NAMALWA (cell line): ENCODE results near the gene SLC1A2.
A peak's percentile ranks its signal among the peaks of the same experiment; 100 is the strongest.
"Not testable (repeated sequence)": the region's sequence is repeated elsewhere in the genome, so short reads cannot be mapped to it uniquely, and the experiment has no call there.

Experiments
- DNase-seq: peaks from one replicate; pipeline ENCODE4 v3.0.0-alpha.2; 2015; ENCODE audit warnings: low spot score

The SLC1A2 gene

DNA sequence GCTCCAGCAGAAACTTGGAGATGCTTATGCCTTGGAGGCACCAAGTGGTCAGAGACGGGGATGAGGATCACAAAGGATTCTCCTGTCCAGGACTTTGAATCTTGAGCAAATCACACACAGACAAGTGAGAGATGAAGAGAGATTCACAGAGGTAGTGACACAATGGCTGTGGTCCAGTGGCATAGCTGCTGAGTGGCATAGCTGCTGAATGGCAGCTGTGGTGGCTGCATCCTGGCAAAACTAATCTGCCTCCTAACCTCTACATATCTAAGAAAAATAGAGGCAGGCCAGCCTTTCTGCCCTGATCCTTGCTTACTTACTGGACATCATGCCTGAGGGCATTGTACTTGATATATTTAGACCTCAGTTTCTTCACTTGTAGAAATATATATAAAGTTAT is 177.8 kb downstream of the SLC1A2 start:
- no peak for DNase-seq

- DNase-seq = no peak
Observed at GRCh38 chr11:35241083-35241482, 178.3 kb downstream of the SLC1A2 start.

DNA sequence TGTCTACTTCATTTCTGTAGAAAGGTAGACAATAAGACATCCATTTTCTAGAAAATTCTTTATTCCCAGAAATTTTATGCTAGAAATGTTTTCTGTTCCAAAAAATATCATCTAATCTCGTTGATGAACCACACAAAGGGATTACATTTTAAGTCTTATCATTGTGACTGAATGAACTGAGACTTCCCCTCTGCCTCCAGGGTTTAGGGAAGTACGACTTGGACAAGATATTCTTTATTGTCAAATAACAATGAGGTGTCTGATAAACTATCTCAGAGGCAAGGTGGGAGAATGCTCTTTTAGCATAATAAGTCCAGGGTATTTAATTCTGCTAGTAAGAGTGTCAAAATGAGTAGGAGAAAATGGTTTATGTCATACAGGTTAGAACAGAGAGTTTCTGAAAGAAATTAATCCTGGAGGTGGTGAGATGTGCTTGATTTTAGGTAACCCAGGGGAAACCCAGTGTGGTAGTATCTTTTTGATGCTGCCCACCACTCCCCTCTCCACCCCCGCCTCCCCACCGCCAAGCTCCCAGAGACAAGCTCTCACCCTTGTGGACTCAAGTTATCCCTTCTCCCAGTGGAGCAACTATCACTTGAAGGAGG is 179.8 kb downstream of the SLC1A2 start:
- no peak for DNase-seq

GRCh38 chr11:35238882-35239281 is 180.5 kb downstream of the SLC1A2 start:
- DNase-seq = no peak

DNA sequence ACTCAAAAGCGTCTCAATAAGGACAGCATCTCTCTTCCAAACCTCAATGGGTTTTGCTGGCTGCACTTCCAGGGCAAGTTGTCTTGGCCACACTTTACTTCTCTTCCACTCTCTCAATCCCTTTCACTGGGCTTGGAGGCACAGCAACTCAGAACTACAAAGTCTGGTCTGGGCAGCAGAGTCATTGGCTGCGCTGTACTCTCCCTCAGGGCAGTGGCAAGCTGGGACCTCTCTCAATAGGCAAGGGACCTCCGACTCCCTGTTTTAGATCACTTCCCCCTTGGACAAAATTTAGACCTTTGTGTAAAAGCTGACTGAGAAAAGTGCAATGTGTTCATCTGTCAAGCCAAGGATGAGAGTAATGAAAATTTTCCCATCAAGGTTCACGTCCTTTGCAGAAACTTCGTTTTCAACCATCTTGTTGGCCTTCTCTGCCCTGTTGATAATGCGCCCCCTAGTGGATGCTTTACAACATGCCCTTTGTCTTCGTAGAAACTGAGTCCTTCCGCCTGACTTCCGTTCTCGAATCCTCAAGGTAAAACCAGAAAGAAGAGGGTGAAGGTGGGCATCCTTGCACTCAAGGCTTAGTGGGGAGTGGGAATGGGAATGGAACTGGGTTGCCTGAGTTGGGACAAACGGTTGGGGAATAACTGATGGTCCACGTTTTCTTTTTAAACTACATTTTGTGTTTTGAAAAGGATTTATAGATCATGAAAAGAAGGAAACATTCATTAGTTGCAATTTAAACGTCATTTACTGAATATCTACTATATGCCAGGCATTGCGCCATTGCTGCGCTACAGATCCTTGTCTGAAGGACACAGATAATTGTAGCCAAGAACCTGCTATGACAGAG is 181.3 kb downstream of the SLC1A2 start:
- DNase-seq = peak; percentile 75

GRCh38 chr11:35237351-35237750 is 182.0 kb downstream of the SLC1A2 start:
- no peak for DNase-seq

GRCh38 chr11:35236667-35237003 is 182.7 kb downstream of the SLC1A2 start:
- no peak for DNase-seq

GRCh38 chr11:35235936-35236666 is 183.3 kb downstream of the SLC1A2 start:
- no peak for DNase-seq

- no peak for DNase-seq
Observed at GRCh38 chr11:35235498-35235897, 183.9 kb downstream of the SLC1A2 start.

DNA sequence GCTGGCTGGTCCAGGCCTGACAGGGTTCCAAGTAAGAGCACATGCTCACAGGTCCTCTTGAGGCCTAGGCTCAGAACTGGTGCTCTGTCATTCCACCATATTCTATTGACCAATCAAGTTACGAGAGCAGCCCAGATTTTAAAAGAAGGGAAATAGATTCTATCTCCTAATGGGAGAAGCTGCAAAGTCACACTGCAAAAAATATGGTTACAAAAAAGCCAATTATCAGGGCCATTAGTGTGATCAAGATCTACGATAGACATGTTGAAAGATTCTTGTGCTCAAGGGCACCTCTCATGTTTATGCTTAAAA is 184.2 kb downstream of the SLC1A2 start:
- no peak for DNase-seq

GRCh38 chr11:35234460-35235156 is 184.8 kb downstream of the SLC1A2 start:
- no peak for DNase-seq

- DNase-seq = no peak
Observed at GRCh38 chr11:35233518-35233917, 185.8 kb downstream of the SLC1A2 start.

GRCh38 chr11:35232891-35233330 is 186.4 kb downstream of the SLC1A2 start:
- no peak for DNase-seq

- no peak for DNase-seq
Observed at GRCh38 chr11:35231076-35231860, 188.1 kb downstream of the SLC1A2 start.

DNA sequence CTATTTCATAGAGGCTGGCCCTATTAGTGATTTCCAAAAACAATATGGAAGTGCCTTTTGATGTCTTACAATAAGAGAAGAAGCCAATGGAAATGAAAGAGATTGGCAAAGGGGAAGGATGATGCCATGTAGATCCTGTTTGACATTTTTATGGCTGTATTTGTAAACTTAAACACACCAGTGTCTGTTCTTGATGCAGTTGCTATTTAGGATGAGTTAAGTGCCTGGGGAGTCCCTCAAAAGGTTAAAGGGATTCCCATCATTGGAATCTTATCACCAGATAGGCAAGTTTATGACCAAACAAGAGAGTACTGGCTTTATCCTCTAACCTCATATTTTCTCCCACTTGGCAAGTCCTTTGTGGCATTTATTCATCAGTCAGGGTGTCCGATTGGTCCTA is 189.0 kb downstream of the SLC1A2 start:
- DNase-seq = no peak

DNA sequence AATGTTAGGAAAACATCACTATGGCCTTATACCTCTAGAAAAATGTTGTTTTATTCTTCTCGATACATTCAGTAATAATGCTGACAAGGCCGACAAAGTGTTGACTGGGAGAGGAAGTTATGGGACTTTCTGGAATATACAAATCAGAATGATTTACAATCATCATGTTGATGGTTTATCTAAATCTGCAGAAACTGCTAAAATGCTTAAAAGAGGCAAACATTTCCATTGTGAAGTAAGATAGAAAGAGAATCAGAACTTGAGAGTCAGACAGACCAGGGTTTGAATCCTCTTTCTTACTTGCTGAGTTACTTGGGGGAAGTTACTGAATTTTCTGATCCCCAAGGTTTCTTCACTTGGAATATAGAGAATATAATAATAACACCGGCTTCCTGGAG is 191.0 kb downstream of the SLC1A2 start:
- no peak for DNase-seq

DNA sequence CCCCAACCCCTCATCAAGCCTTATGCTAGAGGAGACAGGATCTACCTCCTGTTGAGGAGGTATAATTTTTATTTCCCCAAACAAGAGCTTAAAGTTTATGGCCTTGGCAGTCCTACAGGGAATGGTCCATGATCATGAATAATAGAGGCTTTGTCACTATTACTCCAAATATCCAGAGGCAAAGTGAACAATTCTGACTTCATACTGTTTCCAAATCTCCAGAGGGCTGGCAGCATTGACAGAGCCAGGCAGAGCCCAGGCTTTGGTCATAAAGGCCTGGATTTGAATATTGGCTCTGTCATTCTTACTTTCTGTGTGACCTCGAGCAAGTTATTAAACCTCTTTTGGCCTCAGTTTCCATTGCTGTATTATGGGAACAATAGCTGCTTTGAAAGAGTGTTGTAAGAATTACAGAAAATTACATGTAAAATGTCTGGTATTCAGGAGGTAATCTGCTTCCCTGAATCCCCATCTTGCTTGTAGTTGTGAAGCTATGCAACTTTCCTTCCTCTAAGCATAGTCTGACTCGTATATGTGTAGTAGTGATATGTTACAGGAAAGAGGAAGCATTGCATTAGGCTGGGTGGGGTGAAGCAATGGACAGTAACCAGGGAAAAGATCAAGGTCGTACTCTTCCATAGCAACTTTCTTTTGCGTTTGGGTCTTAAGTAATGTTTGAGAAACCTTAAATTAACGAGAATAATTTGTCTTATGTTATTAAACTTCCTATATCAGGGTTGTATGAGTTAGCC is 191.6 kb downstream of the SLC1A2 start:
- no peak for DNase-seq

- not testable (repeated sequence) for DNase-seq
Observed at GRCh38 chr11:35226756-35227155, 192.6 kb downstream of the SLC1A2 start.

- DNase-seq = no peak
Observed at GRCh38 chr11:35225946-35226520, 193.3 kb downstream of the SLC1A2 start.

GRCh38 chr11:35223991-35224390 is 195.4 kb downstream of the SLC1A2 start:
- no peak for DNase-seq

- DNase-seq = no peak
Observed at GRCh38 chr11:35223371-35223796, 196.0 kb downstream of the SLC1A2 start.
